Measurements from ENCODE around the gene TMEM187. TPM values are rescaled to one million over a fixed set of nuclear protein-coding genes. Genes with fewer than 3 reads are reported as not detected.

Gene TMEM187, protein sequence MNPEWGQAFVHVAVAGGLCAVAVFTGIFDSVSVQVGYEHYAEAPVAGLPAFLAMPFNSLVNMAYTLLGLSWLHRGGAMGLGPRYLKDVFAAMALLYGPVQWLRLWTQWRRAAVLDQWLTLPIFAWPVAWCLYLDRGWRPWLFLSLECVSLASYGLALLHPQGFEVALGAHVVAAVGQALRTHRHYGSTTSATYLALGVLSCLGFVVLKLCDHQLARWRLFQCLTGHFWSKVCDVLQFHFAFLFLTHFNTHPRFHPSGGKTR
- total RNA-seq (2014; rRNA removed; shearing (Covaris generic)), result 0.86 and 1.5 TPM in 2 replicates

DNA sequence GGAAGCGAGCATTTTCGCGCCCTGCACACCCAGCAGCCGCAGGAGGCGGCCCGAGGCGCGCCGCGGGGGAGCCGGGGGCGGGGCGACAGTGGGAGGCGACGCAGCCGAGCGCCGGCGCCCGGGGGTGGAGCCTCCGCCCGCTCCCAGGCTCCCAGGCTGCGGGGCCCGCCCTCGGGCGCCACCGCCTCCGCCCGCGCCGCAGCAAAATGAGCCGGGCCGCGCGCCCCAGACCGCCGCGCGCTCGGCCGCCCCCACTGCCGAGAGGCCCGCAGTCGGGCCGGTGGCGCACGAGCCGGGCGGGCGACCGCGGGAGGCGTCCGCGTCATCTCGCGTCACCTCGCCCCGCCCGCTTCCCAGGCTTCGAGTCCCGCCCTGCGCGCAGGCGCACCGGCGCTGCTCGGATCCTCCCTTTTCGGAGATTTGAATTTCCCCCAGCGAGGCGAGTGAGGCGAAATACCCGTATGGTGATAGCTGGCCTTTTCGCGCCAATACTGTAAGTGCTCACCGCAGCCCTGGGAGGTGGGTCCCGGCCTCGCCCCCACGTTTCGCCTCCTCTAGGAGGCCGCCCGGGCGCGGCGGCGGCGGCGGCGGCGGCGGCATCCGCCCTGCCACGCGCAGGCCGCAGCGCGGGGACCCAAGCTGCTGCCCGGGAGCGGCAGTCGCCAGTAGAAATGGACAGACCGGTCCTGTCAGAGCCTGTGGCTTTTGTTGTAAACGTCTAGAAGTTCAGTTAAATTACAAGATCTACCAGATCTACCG is at the start of gene TMEM187:
TSS of gene TMEM187 (plus strand) at position 387 of the 759 bp plus-strand sequence. CDS start 9,309 bp downstream, outside the sequence.
- peak; percentile 92 for DNase-seq (ENCODE audit: low read depth)

DNA sequence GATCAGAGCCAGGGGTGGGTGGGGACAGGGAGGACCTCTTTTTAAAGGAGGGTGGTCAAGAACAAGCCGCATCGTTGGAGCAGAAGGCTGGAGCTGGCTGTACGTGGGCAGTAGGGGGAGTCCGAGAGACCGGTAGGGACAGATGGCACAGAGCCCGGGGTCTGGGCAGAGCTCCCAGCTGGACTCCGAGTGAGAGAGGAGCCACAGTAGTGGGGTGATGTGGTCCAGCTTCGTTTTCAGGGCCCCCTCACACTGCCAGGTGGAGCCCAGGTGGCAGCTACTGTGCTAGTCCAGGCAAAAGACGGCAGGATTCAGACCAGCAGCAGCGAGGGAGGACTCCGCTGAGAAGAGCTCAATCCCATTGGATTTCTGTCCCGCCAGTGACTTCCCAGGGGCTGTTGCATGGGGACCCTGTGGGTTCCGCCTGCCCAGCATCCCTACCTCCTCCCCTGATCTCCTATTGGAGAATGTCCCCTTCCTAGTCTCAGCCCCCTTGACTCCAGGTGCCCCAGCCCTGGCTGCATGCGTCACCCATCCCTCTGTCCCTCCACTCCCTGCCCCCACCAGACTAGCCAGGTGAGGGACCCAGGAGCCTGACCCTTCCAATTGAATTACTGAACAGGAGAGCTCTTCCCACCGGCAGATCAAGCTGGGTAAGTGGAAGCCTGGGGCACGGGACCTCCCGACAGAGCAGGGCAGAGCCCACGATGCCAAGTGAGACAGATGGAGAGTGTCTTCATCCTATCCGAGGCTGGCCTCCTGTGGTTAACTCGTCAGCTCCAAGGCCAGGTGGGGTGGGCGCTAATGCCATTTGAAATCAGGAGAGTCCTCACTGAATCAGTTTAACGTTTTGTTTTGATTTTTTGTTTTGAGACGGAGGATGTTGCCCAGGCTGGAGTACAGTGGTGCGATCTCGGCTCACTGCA is 49.4 kb upstream of the TMEM187 start:
- peak; percentile 59 for DNase-seq (ENCODE audit: low read depth)

DNA sequence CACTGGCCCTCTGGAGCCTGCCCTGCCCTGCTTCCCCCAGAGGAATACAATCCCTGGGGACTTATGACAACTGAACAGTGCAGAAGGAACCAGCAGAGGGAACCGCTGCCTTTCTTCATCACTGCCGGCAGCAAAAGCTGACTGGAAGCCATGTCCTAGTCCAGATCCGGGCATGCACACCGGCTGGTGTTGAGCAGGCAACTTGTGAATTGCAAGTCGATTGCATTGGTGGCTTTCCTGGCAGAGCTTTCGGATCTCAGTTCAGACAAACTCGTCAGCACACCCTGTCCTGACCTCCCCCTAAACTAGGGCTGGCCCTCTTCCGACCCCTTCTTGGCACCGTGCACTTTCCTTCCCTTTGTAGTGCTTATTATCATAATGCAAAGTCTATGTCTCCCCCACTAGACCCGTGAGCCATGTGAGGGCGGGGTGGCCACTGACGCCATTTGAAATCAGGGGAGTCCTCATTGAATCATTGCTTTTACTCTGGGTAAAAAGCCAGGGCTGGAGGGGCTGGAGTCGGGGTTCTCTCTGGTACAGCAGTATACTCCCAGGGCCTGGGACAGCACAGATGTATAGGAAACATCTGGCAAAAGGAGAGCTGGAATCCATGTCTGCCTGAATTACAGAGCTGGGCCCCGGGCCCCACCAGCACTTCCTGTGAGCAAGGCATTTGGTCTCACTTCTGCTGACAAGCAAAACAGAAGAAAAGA is 48.2 kb upstream of the TMEM187 start:
- no peak for DNase-seq (ENCODE audit: low read depth)

DNA sequence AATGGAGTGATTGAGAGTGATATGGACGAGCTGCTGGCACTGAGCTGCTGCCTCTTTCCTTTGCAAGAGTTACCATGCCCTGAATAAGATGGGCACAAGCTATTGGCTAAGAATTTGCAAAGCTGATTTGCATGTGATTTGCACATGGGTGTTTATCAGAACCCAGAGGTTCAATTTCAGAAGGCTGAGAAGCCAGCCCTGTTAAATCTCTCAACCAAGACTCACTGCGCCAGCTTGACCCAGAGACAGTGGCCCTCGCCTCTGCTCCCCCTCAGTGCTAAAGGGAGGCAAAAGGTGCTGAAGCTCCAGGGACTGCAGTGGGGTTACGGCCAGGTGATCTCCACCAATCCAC is 47.2 kb upstream of the TMEM187 start:
- no peak for DNase-seq (ENCODE audit: low read depth)

DNA sequence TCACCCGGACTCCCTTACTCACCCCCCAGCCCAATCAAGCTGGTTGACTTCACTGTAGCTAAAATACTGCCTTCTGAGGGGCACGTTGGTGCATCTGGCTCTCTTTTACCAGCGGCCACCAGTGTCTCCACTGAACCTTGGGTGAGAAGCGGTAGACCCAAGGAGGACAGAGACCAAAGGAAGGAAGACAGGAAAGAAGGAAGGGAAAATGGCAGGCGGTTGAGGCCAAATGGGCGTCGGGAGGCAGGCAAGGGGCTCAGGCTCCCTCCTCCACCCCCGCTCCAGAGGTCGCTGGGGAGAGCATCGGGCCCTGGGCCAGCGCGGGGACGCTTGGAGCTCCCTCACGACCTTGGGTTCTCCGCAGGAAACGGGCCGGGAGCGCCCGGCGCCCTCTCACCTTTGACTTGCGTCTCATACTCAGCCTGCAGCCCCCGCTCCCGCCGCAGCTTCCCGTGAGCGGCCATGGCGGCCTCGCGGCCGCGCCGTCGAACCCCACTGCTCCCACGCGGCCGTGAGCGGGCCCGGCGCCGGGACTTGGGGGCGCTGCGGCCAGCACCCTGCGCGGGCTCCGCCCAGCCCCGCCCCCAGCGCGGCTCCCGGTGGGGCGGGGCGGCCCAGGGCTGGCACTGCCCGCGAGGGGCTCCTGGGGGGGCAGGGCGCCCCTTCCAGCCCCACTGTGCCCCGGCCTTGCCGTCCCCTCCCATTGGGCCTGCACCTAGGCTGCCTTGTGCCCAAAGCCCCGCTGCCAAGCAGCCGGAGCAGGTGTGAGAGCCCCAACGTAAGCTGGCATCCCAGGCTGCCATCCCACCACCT is 46.6 kb upstream of the TMEM187 start, which contains the start of gene ARHGAP4:
TSS of gene ARHGAP4 (minus strand) at position 526 of the 813 bp plus-strand sequence. CDS start at position 464, 62 bp downstream.
- no peak for DNase-seq (ENCODE audit: low read depth)

- DNase-seq (ENCODE audit: low read depth), result no peak
Measured at GRCh38 chrX:153926552-153926857, 46.0 kb upstream of the TMEM187 start.

DNA sequence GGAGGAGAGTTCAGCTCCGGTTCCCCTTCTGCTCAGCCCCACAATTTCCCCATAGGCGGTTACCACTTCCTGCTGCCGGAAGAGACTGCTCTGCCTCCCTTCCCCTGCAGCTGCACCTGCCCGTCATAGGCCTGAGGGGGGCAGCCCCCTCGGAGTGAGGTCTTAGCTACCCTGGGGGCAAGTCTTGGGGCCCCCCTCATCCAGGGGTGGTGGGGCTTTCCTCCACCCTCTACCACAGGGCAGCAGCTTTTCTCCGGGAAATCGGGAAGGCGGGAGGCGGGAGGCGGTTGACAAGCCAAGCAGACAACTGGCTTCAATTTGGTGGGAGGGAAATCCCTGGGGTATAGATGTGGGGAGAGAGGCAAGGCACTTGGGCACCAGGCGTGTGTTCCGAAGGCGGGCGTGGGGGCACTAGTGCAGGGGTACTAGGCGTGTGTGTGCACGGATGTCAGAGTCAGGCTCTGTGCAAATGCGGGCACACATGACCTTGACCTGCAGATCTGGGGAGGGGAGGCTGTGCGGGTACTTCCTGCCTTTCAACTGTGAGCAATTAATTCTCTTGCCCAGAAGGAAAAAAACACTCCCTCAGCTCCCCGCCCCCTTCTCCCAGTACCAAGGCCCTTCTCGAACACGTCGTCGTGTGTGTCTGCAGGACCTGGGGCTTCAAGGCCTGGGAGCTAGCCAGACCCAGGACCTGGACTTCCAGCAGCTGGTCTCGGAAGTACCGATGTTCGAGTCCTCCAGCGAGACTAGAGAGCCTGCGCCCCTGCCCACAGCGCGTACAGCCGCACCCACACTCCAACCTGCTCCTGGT is 45.5 kb upstream of the TMEM187 start:
- DNase-seq (ENCODE audit: low read depth), result peak; percentile 49

DNA sequence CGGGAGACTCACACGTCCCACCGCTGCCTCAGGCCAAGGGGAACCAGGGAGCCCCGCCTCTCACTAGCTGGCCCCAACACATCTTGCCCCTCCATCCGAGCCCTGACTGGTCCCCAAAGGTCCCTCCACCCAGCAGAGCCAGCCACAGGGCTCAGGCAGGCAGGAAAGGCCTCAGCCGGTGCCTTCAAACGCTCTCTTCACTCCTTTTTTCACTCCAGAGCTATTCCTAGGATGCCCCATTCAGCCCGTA is 45.0 kb upstream of the TMEM187 start:
- no peak for DNase-seq (ENCODE audit: low read depth)

DNA sequence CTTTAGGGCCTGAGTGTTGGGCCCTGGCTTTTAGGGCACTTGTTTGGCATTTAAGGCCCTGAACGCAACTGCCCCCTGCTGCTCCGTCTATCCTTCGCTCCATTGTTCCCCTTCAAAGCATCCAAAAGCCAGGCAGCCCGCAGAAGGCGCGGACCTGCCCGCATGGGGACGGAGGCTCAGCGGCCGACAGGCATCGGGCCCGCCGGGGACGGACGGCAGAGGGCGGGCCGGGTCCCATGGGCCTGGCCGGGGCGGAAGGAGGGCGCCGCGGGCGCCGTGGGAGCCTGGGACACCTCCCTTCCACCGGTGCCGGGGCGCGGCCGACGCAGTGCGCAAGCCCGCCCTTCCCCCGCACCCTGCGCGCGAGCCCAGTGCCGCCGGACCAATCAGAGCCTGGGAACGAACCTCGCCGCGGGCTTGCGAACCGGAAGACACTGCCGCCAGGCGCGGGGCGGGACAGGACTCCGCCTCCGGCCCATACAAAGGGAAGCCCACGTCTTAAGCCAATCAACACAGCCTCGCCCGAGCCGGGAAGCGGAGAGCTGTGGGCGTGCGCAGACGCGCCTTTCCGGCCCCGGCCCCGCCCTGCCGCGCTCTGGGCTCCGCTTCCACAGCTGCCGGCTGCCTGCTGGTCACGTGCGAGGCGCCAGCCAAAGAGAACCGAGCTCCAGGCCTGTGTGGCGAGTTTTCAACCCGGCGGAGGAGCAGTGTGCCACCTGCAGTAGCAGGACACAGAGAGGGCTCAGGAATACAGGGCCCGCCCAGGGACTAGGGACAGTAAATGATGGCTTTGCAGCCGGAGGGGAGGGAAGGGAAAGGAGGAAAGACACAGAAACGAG is 44.4 kb upstream of the TMEM187 start:
- peak; percentile 97 for DNase-seq (ENCODE audit: low read depth)

DNA sequence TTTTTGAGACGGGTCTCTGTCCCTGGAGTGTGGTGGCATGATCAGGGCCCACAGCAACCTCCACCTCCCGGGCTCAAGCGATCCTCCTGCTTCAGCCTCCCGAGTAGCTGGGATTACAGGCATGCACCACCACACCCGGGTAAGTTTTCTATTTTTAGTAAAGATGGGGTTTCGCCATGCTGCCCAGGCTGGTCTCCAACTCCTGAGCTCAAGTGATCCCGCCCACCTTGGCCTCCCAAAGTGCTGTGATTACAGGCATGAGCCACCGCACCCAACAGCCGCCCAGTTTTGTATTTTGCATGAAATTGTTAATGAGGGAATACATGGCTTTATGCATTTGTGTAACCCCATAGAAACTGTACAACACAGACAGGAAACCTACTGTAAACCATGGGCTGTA is 43.7 kb upstream of the TMEM187 start:
- no peak for DNase-seq (ENCODE audit: low read depth)

DNA sequence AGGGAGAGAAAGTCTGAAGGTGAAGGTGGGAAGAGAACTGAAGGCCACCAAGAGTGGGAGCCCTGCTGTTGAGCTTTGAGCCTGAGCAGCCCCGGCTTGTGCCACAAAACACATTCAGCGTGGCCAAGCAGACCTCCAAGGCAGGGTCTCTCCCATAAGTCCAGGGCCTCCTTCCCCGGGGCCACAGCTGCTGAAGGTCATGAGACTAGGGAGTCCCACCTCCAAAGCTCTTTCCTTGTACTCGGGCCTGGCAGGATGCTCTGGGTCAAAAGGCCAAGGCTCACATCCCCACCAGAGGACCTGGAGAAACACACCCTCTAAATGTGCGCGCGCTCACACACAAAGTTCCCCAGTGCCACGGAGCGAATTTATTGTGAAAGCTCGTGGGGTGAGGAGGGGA is 43.0 kb upstream of the TMEM187 start:
- DNase-seq (ENCODE audit: low read depth), result no peak

- no peak for DNase-seq (ENCODE audit: low read depth)
Measured at GRCh38 chrX:153930011-153930910, 42.3 kb upstream of the TMEM187 start.

DNA sequence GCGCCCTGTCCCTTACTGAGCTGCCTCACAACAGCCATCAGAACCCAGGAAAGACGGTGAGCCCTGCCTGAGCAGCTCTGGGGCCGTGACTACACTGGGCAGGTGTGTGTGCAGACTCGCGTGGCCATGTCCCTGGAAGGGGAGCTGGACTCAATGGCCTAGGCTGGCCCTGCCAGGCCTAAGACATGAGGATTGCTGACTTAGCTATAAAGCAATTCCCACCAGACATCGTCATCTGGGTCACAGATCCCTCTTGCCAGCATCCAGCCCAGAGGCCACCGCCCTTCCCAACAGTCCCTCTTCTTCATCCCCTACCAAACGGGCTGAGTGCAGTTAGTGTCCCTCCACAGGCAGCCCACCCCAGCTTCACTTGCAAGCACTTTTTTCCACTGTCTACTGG is 41.4 kb upstream of the TMEM187 start:
- no peak for DNase-seq (ENCODE audit: low read depth)

DNA sequence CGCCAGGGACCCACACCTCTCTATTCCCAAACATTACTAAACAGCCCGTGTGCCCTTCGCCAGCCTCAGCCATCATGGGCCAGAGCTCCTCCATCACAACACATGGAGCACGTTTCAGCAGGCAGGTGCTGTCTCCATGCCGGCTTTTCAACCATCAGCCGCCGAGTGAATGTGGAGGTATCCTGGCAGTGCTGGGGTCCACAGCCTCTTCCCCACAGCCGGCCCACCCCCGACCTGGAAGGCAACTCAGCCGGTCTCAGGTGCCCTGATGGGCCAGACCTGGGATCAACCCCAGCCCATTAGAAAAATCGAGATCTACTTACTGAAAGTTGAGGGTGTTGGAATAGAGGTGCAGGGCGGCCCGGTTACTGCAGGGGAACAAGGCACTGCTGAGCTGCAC is 40.8 kb upstream of the TMEM187 start:
- no peak for DNase-seq (ENCODE audit: low read depth)

GRCh38 chrX:153932220-153932915 is 40.2 kb upstream of the TMEM187 start:
- no peak for DNase-seq (ENCODE audit: low read depth)

DNA sequence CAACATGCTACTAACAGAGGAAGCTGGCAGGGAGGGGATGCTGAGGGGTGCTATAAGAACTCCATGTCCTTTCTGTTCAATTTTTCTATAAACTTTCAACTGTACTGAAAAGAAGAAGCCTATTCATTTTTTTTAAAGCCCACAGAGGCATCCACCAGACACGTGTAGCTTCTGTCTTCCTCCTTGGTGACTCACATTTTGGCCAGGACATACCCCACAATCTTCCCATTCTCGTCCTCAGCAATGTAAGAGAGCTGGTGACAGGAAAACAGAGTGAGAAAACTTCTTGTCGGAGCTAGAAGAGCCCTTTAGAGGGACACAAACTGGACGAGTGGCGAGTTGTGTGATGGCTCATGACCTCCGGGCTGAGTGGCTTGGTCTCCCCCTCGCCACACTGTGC is 38.8 kb upstream of the TMEM187 start:
- peak; percentile 18 for DNase-seq (ENCODE audit: low read depth)

DNA sequence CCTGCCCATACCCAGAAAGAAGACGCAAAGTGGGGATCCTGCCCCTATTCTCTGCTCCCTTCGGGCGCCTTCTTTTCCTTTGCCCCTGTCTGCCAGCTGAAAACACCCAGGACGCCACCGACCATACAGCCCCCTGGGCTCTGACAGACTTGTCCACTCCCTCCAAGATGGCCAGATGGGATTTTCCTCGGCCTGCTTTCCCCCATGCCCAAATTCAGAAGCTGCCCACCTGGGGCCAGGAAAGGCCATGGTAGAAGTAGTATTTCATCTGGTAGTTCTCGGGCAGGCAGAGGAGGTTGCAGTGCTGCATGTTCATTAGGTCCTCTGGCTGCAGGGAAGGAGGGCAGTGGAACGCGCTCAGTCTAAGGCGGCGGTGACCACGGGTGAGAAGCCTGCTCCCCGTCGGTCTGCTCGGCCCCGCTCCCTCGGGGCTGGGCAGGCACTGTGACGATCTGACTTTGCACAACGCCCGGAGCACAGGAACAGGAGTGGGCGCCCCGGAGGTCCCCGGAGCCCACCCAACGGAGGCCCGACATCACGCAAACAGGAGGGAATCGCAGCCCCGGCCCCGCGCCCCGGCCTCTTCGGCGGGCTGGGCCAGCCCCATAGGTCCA is 38.3 kb upstream of the TMEM187 start:
- DNase-seq (ENCODE audit: low read depth), result no peak

All from Daoy (cell line).